PC-9 (cell line): ENCODE data around the gene MBP. TPM values are rescaled to one million over a fixed set of nuclear protein-coding genes. Genes with fewer than 3 reads are reported as not detected.
"Not testable (repeated sequence)": the region's sequence is repeated elsewhere in the genome, so short reads cannot be mapped to it uniquely, and the experiment has no call there.

ENCODE experiments used
- BruUV-seq: library from RNA; stranded (reverse); fragments of 400-500 nt; replicated peaks from 2 replicates; lab custom pipeline; 2021; lab: Mats Ljungman, UMichigan
- CTCF ChIA-PET: fragments of 300-600 bp; sonication (Branson Sonifier 250); formaldehyde crosslinking; loops from one replicate; lab custom pipeline; 2022; ENCODE audit warnings: antibody characterized with exemption; lab: Charles Lee
- POLR2A ChIA-PET: fragments of 300-600 bp; sonication (Branson Sonifier 250); formaldehyde crosslinking; loops from one replicate; lab custom pipeline; 2022; ENCODE audit warnings: antibody characterized with exemption; ENCODE audit not compliant: unreplicated experiment; lab: Charles Lee
- DNase-seq, 2 experiments: peaks; one replicate each; pipeline versions ENCODE4 v3.0.0 to v3.0.0-alpha.2; 2015 to 2022; ENCODE audit warnings: mixed read lengths in 1 of 2
- H2AFZ ChIP-seq: fragments of 200-600 bp; sonication (generic); 2 replicates; pipeline ENCODE4 v1.8.1; 2017; ENCODE audit warnings: antibody characterized with exemption
- H3F3A ChIP-seq: fragments of 200-600 bp; sonication (generic); 2 replicates; pipeline ENCODE4 v1.8.1; 2017; ENCODE audit warnings: antibody characterized with exemption, mild to moderate bottlenecking, low read depth; ENCODE audit not compliant: insufficient read depth
- H3K27ac ChIP-seq: fragments of 200-600 bp; sonication (generic); 2 replicates; pipeline ENCODE4 v1.6.1; 2016; ENCODE audit warnings: mixed run types
- H3K27me3 ChIP-seq: fragments of 200-600 bp; sonication (generic); 2 replicates; pipeline ENCODE4 v1.6.1; 2016; ENCODE audit warnings: low read depth, mixed run types; ENCODE audit not compliant: insufficient read depth
- H3K36me3 ChIP-seq: fragments of 200-600 bp; sonication (generic); 2 replicates; pipeline ENCODE4 v1.6.1; 2016; ENCODE audit warnings: low read depth, mixed run types
- H3K4me1 ChIP-seq: fragments of 200-600 bp; sonication (generic); replicated peaks from 2 replicates; pipeline ENCODE4 v1.6.1; 2016; ENCODE audit warnings: mixed run types; ENCODE audit not compliant: insufficient read depth
- H3K4me2 ChIP-seq: fragments of 200-600 bp; sonication (generic); 2 replicates; pipeline ENCODE4 v1.6.1; 2017; ENCODE audit warnings: mixed run types
- H3K4me3 ChIP-seq: fragments of 200-600 bp; sonication (generic); 2 replicates; pipeline ENCODE4 v1.6.1; 2016; ENCODE audit warnings: mixed run types
- H3K79me2 ChIP-seq: fragments of 200-600 bp; sonication (generic); 2 replicates; pipeline ENCODE4 v1.6.1; 2017; ENCODE audit warnings: low read depth, mixed run types
- H3K9me2 ChIP-seq: fragments of 200-600 bp; sonication (generic); 2 replicates; pipeline ENCODE4 v1.8.1; 2017; ENCODE audit warnings: mild to moderate bottlenecking; ENCODE audit not compliant: insufficient read depth
- H3K9me3 ChIP-seq: fragments of 200-600 bp; sonication (generic); 2 replicates; pipeline ENCODE4 v1.8.1; 2016; ENCODE audit warnings: low read depth; ENCODE audit not compliant: insufficient read depth
- H4K20me1 ChIP-seq: fragments of 200-600 bp; sonication (generic); 2 replicates; pipeline ENCODE4 v1.8.1; 2017; ENCODE audit not compliant: insufficient read depth
- CTCF ChIP-seq: fragments of 200-600 bp; sonication (generic); conservative IDR thresholded peaks from 2 replicates; pipeline ENCODE4 v1.6.1; 2017; ENCODE audit warnings: mixed run types, antibody characterized with exemption, mild to moderate bottlenecking, moderate library complexity
- EZH2 ChIP-seq: fragments of 200-600 bp; sonication (generic); IDR thresholded peaks from 2 replicates; pipeline ENCODE4 v1.8.0; 2017; ENCODE audit warnings: antibody characterized with exemption, low read depth
- intact Hi-C: fragments of 100-400 bp; cut with micrococcal nuclease; formaldehyde crosslinking; loops from one replicate; pipeline ENCODE4 v1.10.0; 2022; ENCODE audit not compliant: unreplicated experiment
- total RNA-seq: library from RNA; stranded (reverse); gene quantifications from 2 replicates; pipeline ENCODE4 v1.2.3, GENCODE V29; 2021

MBP gene
- total RNA-seq, 1 experiment from 2014 or later = 37.9 TPM

- intact Hi-C loops = no loop called here
- ChIA-PET CTCF (no interaction called here), POLR2A (no interaction called here)
- H3K9me3 ChIP-seq = no peaks in the 10 kb centered on the region
- no peak overlapping the region for H3K27ac ChIP-seq
- H3K4me3 ChIP-seq = no peak overlapping the region
- H3K9me2 ChIP-seq = no peaks in the 10 kb centered on the region
- no TSS peak for BruUV-seq
- no peaks in the 10 kb centered on the region for H3K27me3 ChIP-seq
- 0 out of 2 replicates have a peak, but pooled peaks cover under 1% of the 10 kb centered on the region for H3K79me2 ChIP-seq
- TF ChIP-seq CTCF = no peak
- no peak for TF ChIP-seq EZH2
- no peaks in the 10 kb centered on the region for H3F3A ChIP-seq
- no peaks in the 10 kb centered on the region for H3K4me1 ChIP-seq
- no peak overlapping the region for H3K4me2 ChIP-seq
- no peak overlapping the region for H2AFZ ChIP-seq
- H4K20me1 ChIP-seq = peaks cover 25% of the 10 kb centered on the region
- DNase-seq = no peak
- H3K36me3 ChIP-seq = no peaks in the 10 kb centered on the region
Observed at GRCh38 chr18:77022116-77022515, 110.5 kb downstream of the MBP start.

GRCh38 chr18:77021478-77021877, 111.1 kb downstream of the MBP start:
- H3K79me2 ChIP-seq, H3F3A ChIP-seq, DNase-seq, H3K4me2 ChIP-seq, H3K4me3 ChIP-seq, POLR2A ChIA-PET, CTCF ChIA-PET, H3K27me3 ChIP-seq, H3K9me3 ChIP-seq, H3K4me1 ChIP-seq, BruUV-seq, H3K9me2 ChIP-seq, H3K36me3 ChIP-seq, intact Hi-C loops, H3K27ac ChIP-seq, H2AFZ ChIP-seq: not testable (repeated sequence)
- H4K20me1 ChIP-seq = peaks cover 20% of the 10 kb centered on the region

DNA sequence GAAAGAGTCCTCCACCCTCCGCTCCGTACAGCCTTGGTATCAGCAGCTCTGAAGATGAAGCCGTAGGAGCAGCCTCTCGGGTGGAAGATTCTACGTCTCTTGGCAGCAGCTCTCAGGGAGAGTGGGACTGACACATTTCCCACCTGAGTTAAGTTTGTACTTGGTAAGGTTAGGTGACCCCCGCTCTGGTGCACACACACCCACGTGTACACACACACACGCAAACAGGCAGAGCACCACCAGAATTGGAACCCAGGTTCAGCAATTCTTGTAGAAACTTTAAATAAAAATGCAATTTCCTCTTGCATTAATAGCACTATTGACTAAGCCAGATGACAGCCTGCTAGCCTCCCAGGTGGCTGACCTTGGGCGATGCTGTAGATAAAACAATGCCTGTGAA, 111.5 kb downstream of the MBP start:
- H3K27ac ChIP-seq = no peak overlapping the region
- no peaks in the 10 kb centered on the region for H3K9me3 ChIP-seq
- peaks cover 16% of the 10 kb centered on the region for H4K20me1 ChIP-seq
- no peaks in the 10 kb centered on the region for H3K9me2 ChIP-seq
- ChIA-PET CTCF (no interaction called here), POLR2A (no interaction called here)
- no peaks in the 10 kb centered on the region for H3K27me3 ChIP-seq
- no peaks in the 10 kb centered on the region for H3K79me2 ChIP-seq
- BruUV-seq = no TSS peak
- H2AFZ ChIP-seq = no peak overlapping the region
- H3K4me2 ChIP-seq = no peak overlapping the region
- intact Hi-C loops = no loop called here
- H3K36me3 ChIP-seq = peaks cover 8% of the 10 kb centered on the region; the same call in 1 of the 2 replicates
- no peaks in the 10 kb centered on the region for H3K4me1 ChIP-seq
- no peak for DNase-seq
- TF ChIP-seq CTCF (no peak), EZH2 (no peak)
- no peaks in the 10 kb centered on the region for H3F3A ChIP-seq
- no peak overlapping the region for H3K4me3 ChIP-seq

GRCh38 chr18:77020561-77020960, 112.0 kb downstream of the MBP start:
- Histone ChIP-seq H3K4me1 (no peaks in the 10 kb centered on the region), H3K9me2 (no peaks in the 10 kb centered on the region), H2AFZ (no peak overlapping the region), H3K36me3 (peaks cover 8% of the 10 kb centered on the region; the same call in 1 of the 2 replicates), H3F3A (no peaks in the 10 kb centered on the region), H3K79me2 (no peaks in the 10 kb centered on the region), H3K4me2 (no peak overlapping the region), H3K27me3 (no peaks in the 10 kb centered on the region), H3K27ac (no peak overlapping the region), H3K9me3 (no peaks in the 10 kb centered on the region), H4K20me1 (peaks cover 15% of the 10 kb centered on the region), H3K4me3 (no peak overlapping the region)
- TF ChIP-seq CTCF = no peak
- no peak for TF ChIP-seq EZH2
- CTCF ChIA-PET = no interaction called here
- POLR2A ChIA-PET = no interaction called here
- no TSS peak for BruUV-seq
- intact Hi-C loops = no loop called here
- DNase-seq = no peak
